ENCODE data around the gene PFN4.

DNA sequence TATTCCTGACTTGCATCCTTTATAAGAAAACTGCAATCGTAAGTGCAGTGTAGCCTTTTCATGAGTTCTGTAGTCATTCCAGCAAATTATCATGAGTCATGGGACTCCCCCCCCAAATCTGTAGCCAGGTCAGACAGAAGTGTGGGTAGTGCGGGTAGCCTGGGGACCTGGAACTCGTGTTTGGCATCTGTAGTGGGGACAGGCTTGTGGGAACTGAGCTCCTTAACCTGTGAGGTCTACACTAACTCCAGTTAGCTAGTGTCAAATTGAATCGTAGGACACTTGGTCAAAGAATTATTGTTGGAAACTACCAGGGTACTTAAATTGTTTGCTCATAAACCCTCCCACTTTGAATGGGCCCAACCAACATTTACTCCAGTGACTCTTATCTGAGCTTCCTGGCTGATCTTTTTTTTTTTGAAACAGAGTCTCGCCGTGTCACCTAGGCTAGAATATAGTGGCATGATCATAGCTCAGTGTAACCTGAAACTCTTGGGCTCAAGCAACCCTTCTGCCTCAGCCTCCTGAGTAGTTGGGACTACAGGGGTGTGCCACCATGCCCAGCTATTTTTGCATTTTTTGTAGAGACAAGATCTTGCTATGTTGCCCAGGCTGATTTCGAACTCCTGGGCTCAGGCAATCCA is 12.4 kb downstream of the PFN4 start:
- TF ChIP-seq POLR2A (IDR thresholded peaks at IDR 0.05): no peak
- TF ChIP-seq, protein P1, sequence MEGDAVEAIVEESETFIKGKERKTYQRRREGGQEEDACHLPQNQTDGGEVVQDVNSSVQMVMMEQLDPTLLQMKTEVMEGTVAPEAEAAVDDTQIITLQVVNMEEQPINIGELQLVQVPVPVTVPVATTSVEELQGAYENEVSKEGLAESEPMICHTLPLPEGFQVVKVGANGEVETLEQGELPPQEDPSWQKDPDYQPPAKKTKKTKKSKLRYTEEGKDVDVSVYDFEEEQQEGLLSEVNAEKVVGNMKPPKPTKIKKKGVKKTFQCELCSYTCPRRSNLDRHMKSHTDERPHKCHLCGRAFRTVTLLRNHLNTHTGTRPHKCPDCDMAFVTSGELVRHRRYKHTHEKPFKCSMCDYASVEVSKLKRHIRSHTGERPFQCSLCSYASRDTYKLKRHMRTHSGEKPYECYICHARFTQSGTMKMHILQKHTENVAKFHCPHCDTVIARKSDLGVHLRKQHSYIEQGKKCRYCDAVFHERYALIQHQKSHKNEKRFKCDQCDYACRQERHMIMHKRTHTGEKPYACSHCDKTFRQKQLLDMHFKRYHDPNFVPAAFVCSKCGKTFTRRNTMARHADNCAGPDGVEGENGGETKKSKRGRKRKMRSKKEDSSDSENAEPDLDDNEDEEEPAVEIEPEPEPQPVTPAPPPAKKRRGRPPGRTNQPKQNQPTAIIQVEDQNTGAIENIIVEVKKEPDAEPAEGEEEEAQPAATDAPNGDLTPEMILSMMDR (IDR thresholded peaks at IDR 0.05 in 8 of 11, conservative IDR thresholded peaks at IDR 0.05 in 3 of 11): no peak
- TF ChIP-seq POLR2AphosphoS5 (IDR thresholded peaks at IDR 0.05): no peak

Measured in spleen (tissue), 7 donors.